Left lung (tissue), 10 donors: Measurements from ENCODE around the gene ALDH1B1. TPM values are rescaled to one million over a fixed set of nuclear protein-coding genes. Genes with fewer than 3 reads are reported as not detected.

Source experiments
- ATAC-seq: fragments of 200-7000 bp; cut with Tn5 transposase; one replicate; pipeline ENCODE4 v1.9.1; 2020; ENCODE audit warnings: moderate library complexity
- DNase-seq, 4 donors: peaks; one replicate each; pipeline ENCODE4 v3.0.0-alpha.2; 2013 to 2020
- H3K27ac ChIP-seq, 2 donors: fragments of 200-600 bp; sonication (generic) in 1 of 2; one replicate each; pipeline versions ENCODE4 v1.5.0 to v1.8.0; 2020 to 2021
- H3K27me3 ChIP-seq, 2 donors: fragments of 200-600 bp; sonication (generic) in 1 of 2; one replicate each; pipeline versions ENCODE4 v1.5.0 to v1.8.0; 2020 to 2021
- H3K36me3 ChIP-seq, 2 donors: fragments of 200-600 bp; sonication (generic) in 1 of 2; one replicate each; pipeline versions ENCODE4 v1.5.0 to v1.8.0; 2020 to 2021
- H3K4me1 ChIP-seq, 2 donors: fragments of 200-600 bp; one replicate each; pipeline ENCODE4 v1.8.0; 2021
- H3K4me3 ChIP-seq, 2 donors: fragments of 200-600 bp; sonication (generic) in 1 of 2; one replicate each; pipeline versions ENCODE4 v1.5.0 to v1.8.0; 2020 to 2021; ENCODE audit warnings: mild to moderate bottlenecking in 1 of 2
- H3K9me3 ChIP-seq, 2 donors: fragments of 200-600 bp; sonication (generic) in 1 of 2; one replicate each; pipeline versions ENCODE4 v1.5.0 to v1.8.0; 2020 to 2021
- CTCF ChIP-seq, 2 donors: fragments of 200-600 bp; sonication (generic) in 1 of 2; IDR thresholded peaks; one replicate each; pipeline versions ENCODE4 v1.5.0 to v1.8.0; 2021; ENCODE audit warnings: antibody characterized with exemption in 2 of 2
- intact Hi-C, 2 donors: fragments of 100-400 bp; cut with DNase I; formaldehyde crosslinking; loops; one replicate each; pipeline versions ENCODE4 v1.11.2 to v1.14.2; 2022
- polyA plus RNA-seq, 6 donors: library from polyadenylated mRNA; unstranded; fragments of 120-200 nt; gene quantifications; one replicate each; pipeline ENCODE4 v1.2.1, GENCODE V29; 2013; ENCODE audit not compliant: insufficient read length in 6 of 6
- total RNA-seq, 2 donors: library from RNA; stranded (reverse); fragmentation: NEBNext Ultra II Directional; extraction: Animal tissue kit (Norgen Biotek cat#: 25700); gene quantifications; one replicate each; pipeline ENCODE4 v1.2.1, GENCODE V29; 2021
- donor health status: DM: no; HTN: yes; CAD: no.
- donor health status: DM: no; HTN: no; CAD: no.

ALDH1B1 gene
- total and polyA plus RNA-seq, 8 donors: 15.5 to 27.1 (median 18.9) TPM

- intact Hi-C loops: no loop called here
- no peaks in the 10 kb centered on the region for H3K27me3 ChIP-seq
- no peaks in the 10 kb centered on the region for H3K36me3 ChIP-seq
- TF ChIP-seq CTCF (IDR thresholded peaks at IDR 0.05): no peak
- no peak overlapping the region for H3K4me3 ChIP-seq
- ATAC-seq (no peak), DNase-seq (no peak)
- H3K9me3 ChIP-seq: no peaks in the 10 kb centered on the region
- H3K4me1 ChIP-seq: peaks cover 3 to 10% of the 10 kb centered on the region in 2 donors
- no peak overlapping the region for H3K27ac ChIP-seq
These were observed 33.9 kb upstream of the ALDH1B1 start for GRCh38 chr9:38358390-38359296.

GRCh38 chr9:38359297-38359653 is 33.2 kb upstream of the ALDH1B1 start:
- Histone ChIP-seq H3K4me3 (no peak overlapping the region), H3K9me3 (no peaks in the 10 kb centered on the region), H3K36me3 (no peaks in the 10 kb centered on the region), H3K27me3 (no peaks in the 10 kb centered on the region), H3K4me1 (peaks cover 3 to 10% of the 10 kb centered on the region in 2 donors), H3K27ac (no peak overlapping the region)
- DNase-seq (no peak), ATAC-seq (no peak)
- intact Hi-C loops: no loop called here
- no peak for TF ChIP-seq CTCF (IDR thresholded peaks at IDR 0.05)

GRCh38 chr9:38359689-38360385 is 32.7 kb upstream of the ALDH1B1 start:
- ATAC-seq: no peak
- H3K9me3 ChIP-seq: no peaks in the 10 kb centered on the region
- H3K27ac ChIP-seq: no peak overlapping the region
- no peaks in the 10 kb centered on the region for H3K27me3 ChIP-seq
- no peak for TF ChIP-seq CTCF (IDR thresholded peaks at IDR 0.05)
- no peaks in the 10 kb centered on the region for H3K36me3 ChIP-seq
- no peak overlapping the region for H3K4me3 ChIP-seq
- no peak for DNase-seq
- peaks cover 3 to 10% of the 10 kb centered on the region in 2 donors for H3K4me1 ChIP-seq
- intact Hi-C loops: loop anchor here in 1 of 2 donors (10.0 kb wide), 1 partner anchor 445 kb away; no protein-coding TSS in a partner anchor

- H3K4me1 ChIP-seq: peaks cover 3 to 10% of the 10 kb centered on the region in 2 donors
- no peaks in the 10 kb centered on the region for H3K9me3 ChIP-seq
- no peak overlapping the region for H3K4me3 ChIP-seq
- H3K27me3 ChIP-seq: no peaks in the 10 kb centered on the region
- H3K27ac ChIP-seq: no peak overlapping the region
- no peak for ATAC-seq
- intact Hi-C loops: loop anchor here in 1 of 2 donors (10.0 kb wide), 1 partner anchor 446 kb away; no protein-coding TSS in a partner anchor
- no peak for DNase-seq
- no peak for TF ChIP-seq CTCF (IDR thresholded peaks at IDR 0.05)
- H3K36me3 ChIP-seq: no peaks in the 10 kb centered on the region
These were observed 31.5 kb upstream of the ALDH1B1 start for GRCh38 chr9:38360839-38361472.
